Measurements from ENCODE around the gene GPR35.

- TF ChIP-seq, protein P1, sequence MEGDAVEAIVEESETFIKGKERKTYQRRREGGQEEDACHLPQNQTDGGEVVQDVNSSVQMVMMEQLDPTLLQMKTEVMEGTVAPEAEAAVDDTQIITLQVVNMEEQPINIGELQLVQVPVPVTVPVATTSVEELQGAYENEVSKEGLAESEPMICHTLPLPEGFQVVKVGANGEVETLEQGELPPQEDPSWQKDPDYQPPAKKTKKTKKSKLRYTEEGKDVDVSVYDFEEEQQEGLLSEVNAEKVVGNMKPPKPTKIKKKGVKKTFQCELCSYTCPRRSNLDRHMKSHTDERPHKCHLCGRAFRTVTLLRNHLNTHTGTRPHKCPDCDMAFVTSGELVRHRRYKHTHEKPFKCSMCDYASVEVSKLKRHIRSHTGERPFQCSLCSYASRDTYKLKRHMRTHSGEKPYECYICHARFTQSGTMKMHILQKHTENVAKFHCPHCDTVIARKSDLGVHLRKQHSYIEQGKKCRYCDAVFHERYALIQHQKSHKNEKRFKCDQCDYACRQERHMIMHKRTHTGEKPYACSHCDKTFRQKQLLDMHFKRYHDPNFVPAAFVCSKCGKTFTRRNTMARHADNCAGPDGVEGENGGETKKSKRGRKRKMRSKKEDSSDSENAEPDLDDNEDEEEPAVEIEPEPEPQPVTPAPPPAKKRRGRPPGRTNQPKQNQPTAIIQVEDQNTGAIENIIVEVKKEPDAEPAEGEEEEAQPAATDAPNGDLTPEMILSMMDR (IDR thresholded peaks at IDR 0.05; ENCODE audit: borderline replicate concordance, extremely low read depth, low read length, poor library complexity, severe bottlenecking) = no peak
- no peak for TF ChIP-seq EZH2 (IDR thresholded peaks at IDR 0.05; ENCODE audit: borderline replicate concordance, low read depth, low read length, severe bottlenecking)
Observed at GRCh38 chr2:240622060-240622411, 3.2 kb upstream of the GPR35 start.

Measured in DND-41 (cell line).